Measurements from ENCODE around the gene GALNT12.

DNA sequence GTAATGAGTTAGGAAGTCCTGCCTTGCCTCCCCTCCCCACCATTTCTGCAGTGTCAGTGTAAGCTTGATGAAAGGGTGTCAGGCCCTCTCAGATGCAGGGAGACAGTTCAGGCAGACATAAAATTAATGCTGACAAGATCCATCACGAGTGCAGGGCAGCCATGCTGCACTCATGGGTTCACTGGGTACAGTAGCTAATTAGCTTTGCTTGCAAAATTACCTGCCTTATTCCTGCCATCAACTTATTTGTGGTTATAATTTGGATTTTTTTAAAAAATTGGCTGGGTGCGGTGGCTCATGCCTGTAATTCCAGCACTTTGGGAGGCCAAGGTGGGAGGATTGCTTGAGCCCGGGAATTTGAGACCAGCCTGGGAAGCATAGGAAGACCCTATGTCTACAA is 17.9 kb downstream of the GALNT12 start:
- no peak for TF ChIP-seq POLR2A (IDR thresholded peaks at IDR 0.05; ENCODE audit: low read depth)
- TF ChIP-seq, protein P1, sequence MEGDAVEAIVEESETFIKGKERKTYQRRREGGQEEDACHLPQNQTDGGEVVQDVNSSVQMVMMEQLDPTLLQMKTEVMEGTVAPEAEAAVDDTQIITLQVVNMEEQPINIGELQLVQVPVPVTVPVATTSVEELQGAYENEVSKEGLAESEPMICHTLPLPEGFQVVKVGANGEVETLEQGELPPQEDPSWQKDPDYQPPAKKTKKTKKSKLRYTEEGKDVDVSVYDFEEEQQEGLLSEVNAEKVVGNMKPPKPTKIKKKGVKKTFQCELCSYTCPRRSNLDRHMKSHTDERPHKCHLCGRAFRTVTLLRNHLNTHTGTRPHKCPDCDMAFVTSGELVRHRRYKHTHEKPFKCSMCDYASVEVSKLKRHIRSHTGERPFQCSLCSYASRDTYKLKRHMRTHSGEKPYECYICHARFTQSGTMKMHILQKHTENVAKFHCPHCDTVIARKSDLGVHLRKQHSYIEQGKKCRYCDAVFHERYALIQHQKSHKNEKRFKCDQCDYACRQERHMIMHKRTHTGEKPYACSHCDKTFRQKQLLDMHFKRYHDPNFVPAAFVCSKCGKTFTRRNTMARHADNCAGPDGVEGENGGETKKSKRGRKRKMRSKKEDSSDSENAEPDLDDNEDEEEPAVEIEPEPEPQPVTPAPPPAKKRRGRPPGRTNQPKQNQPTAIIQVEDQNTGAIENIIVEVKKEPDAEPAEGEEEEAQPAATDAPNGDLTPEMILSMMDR (IDR thresholded peaks at IDR 0.05), result no peak
